Neural progenitor cell (in vitro differentiated cells): Measurements from ENCODE around the gene CSNK1G3. TPM values are rescaled to one million over a fixed set of nuclear protein-coding genes. Genes with fewer than 3 reads are reported as not detected.

Experiments
- DNase-seq: peaks from one replicate; pipeline ENCODE4 v3.0.0-alpha.2; 2016; ENCODE audit warnings: low spot score
- H2AFZ ChIP-seq: fragments of 200-600 bp; sonication (generic); replicated peaks from 2 replicates; pipeline ENCODE4 v1.6.1; 2016; ENCODE audit warnings: antibody characterized with exemption
- H3F3A ChIP-seq: fragments of 200-600 bp; sonication (generic); 2 replicates; pipeline ENCODE4 v1.6.1; 2016; ENCODE audit warnings: antibody characterized with exemption, low read depth
- H3K27ac ChIP-seq: fragments of 200-600 bp; sonication (generic); 2 replicates; pipeline ENCODE4 v1.5.1; 2016; ENCODE audit warnings: mild to moderate bottlenecking
- H3K27me3 ChIP-seq: fragments of 200-600 bp; sonication (generic); 2 replicates; pipeline ENCODE4 v1.6.1; 2016; ENCODE audit warnings: mild to moderate bottlenecking, moderate library complexity
- H3K36me3 ChIP-seq: fragments of 200-600 bp; sonication (generic); 2 replicates; pipeline ENCODE4 v1.5.1; 2016
- H3K4me1 ChIP-seq: fragments of 200-600 bp; sonication (generic); 2 replicates; pipeline ENCODE4 v1.6.1; 2016; ENCODE audit warnings: mixed run types
- H3K4me2 ChIP-seq: fragments of 200-600 bp; sonication (generic); 2 replicates; pipeline ENCODE4 v1.6.1; 2016
- H3K4me3 ChIP-seq: fragments of 200-600 bp; sonication (generic); 2 replicates; pipeline ENCODE4 v1.5.1; 2016
- H3K79me2 ChIP-seq: fragments of 200-600 bp; sonication (generic); 2 replicates; pipeline ENCODE4 v1.6.1; 2016; ENCODE audit warnings: low read depth
- H3K9ac ChIP-seq: fragments of 200-600 bp; sonication (generic); 2 replicates; pipeline ENCODE4 v1.6.1; 2016
- H3K9me3 ChIP-seq: fragments of 200-600 bp; sonication (generic); 2 replicates; pipeline ENCODE4 v1.5.1; 2016; ENCODE audit warnings: low read depth
- H4K20me1 ChIP-seq: fragments of 200-600 bp; sonication (generic); 2 replicates; pipeline ENCODE4 v1.6.1; 2016; ENCODE audit warnings: low read depth
- H3K27ac Mint-ChIP-seq: 3 replicates; pipeline ENCODE4 v1.8.0; 2021; ENCODE audit warnings: mixed read lengths
- H3K27me3 Mint-ChIP-seq: 2 replicates; pipeline ENCODE4 v1.8.0; 2022; ENCODE audit warnings: low read depth, mild to moderate bottlenecking, inconsistent platforms, moderate library complexity, mixed read lengths; ENCODE audit not compliant: insufficient read depth
- H3K36me3 Mint-ChIP-seq: 3 replicates; pipeline ENCODE4 v1.8.0; 2021; ENCODE audit warnings: mixed read lengths
- H3K4me1 Mint-ChIP-seq: 3 replicates; pipeline ENCODE4 v1.8.0; 2021; ENCODE audit warnings: mixed read lengths
- H3K4me3 Mint-ChIP-seq: 3 replicates; pipeline ENCODE4 v1.8.0; 2021; ENCODE audit warnings: mild to moderate bottlenecking, moderate library complexity, mixed read lengths
- H3K9me3 Mint-ChIP-seq: 3 replicates; pipeline ENCODE4 v1.8.0; 2020; ENCODE audit warnings: mixed read lengths
- CTCF ChIP-seq: fragments of 200-600 bp; sonication (generic); IDR thresholded peaks from 2 replicates; pipeline ENCODE4 v1.5.1; 2017; ENCODE audit warnings: antibody characterized with exemption, mild to moderate bottlenecking
- EZH2 ChIP-seq: fragments of 200-600 bp; sonication (generic); IDR thresholded peaks from 2 replicates; pipeline ENCODE4 v1.6.1; 2017; ENCODE audit warnings: antibody characterized with exemption, mild to moderate bottlenecking, moderate library complexity
- EZH2phosphoT487 ChIP-seq: fragments of 200-600 bp; sonication (generic); IDR thresholded peaks from 2 replicates; pipeline ENCODE4 v1.6.1; 2017; ENCODE audit warnings: antibody characterized with exemption
- total RNA-seq: library from RNA; depleted of rRNA; stranded (reverse); fragments of >200 nt; gene quantifications from 2 replicates; pipeline ENCODE4 v1.2.3, GENCODE V29; 2015; ENCODE audit warnings: low replicate concordance

The CSNK1G3 gene
- total RNA-seq, 1 donor from 2014 or later = 96.7 TPM

- TF ChIP-seq EZH2phosphoT487 (no peak), EZH2 (no peak), CTCF (no peak)
- H3K9me3 Mint-ChIP-seq = no peaks in the 10 kb centered on the region
- peaks cover 4% of the 10 kb centered on the region for H3K4me1 Mint-ChIP-seq
- H3K27me3 Mint-ChIP-seq = no peaks in the 10 kb centered on the region
- H4K20me1 ChIP-seq = no peaks in the 10 kb centered on the region
- DNase-seq = no peak
- no peaks in the 10 kb centered on the region for H3K9me3 ChIP-seq
- H3K36me3 Mint-ChIP-seq = peaks cover 17% of the 10 kb centered on the region
- H3K9ac ChIP-seq = no peak overlapping the region
- no peak overlapping the region for H3K4me3 Mint-ChIP-seq
- H3K4me3 ChIP-seq = no peak overlapping the region
- no peak overlapping the region for H3K4me2 ChIP-seq
- peaks cover 20% of the 10 kb centered on the region for H3K79me2 ChIP-seq
- H3F3A ChIP-seq = no peaks in the 10 kb centered on the region
- no peak overlapping the region for H2AFZ ChIP-seq
- H3K27me3 ChIP-seq = no peaks in the 10 kb centered on the region
- H3K36me3 ChIP-seq = peaks cover 3% of the 10 kb centered on the region
- H3K4me1 ChIP-seq = no peaks in the 10 kb centered on the region
- no peak overlapping the region for H3K27ac Mint-ChIP-seq
- no peak overlapping the region for H3K27ac ChIP-seq
Measured at GRCh38 chr5:123559434-123559775, 47.4 kb downstream of the CSNK1G3 start.

- no peak overlapping the region for H3K27ac ChIP-seq
- peaks cover 24% of the 10 kb centered on the region for H3K36me3 Mint-ChIP-seq
- peaks cover 28% of the 10 kb centered on the region for H3K79me2 ChIP-seq
- no peak for DNase-seq
- no peaks in the 10 kb centered on the region for H3K4me1 Mint-ChIP-seq
- no peaks in the 10 kb centered on the region for H3K27me3 Mint-ChIP-seq
- H3K4me2 ChIP-seq = no peak overlapping the region
- H3K36me3 ChIP-seq = peaks cover 3% of the 10 kb centered on the region
- no peak overlapping the region for H3K9ac ChIP-seq
- no peak overlapping the region for H3K27ac Mint-ChIP-seq
- H3F3A ChIP-seq = no peaks in the 10 kb centered on the region
- no peaks in the 10 kb centered on the region for H3K4me1 ChIP-seq
- no peaks in the 10 kb centered on the region for H3K27me3 ChIP-seq
- no peak overlapping the region for H3K4me3 ChIP-seq
- TF ChIP-seq CTCF = no peak
- TF ChIP-seq EZH2 = no peak
- H2AFZ ChIP-seq = no peak overlapping the region
- no peak overlapping the region for H3K4me3 Mint-ChIP-seq
- H3K9me3 Mint-ChIP-seq = peaks cover 3% of the 10 kb centered on the region
- no peaks in the 10 kb centered on the region for H3K9me3 ChIP-seq
- no peaks in the 10 kb centered on the region for H4K20me1 ChIP-seq
Measured at GRCh38 chr5:123561230-123561629, 49.3 kb downstream of the CSNK1G3 start.

GRCh38 chr5:123571927-123572326, 60.0 kb downstream of the CSNK1G3 start:
- no peak overlapping the region for H3K4me2 ChIP-seq
- no peaks in the 10 kb centered on the region for H3K27me3 ChIP-seq
- no peaks in the 10 kb centered on the region for H4K20me1 ChIP-seq
- H3K9me3 ChIP-seq = no peaks in the 10 kb centered on the region
- TF ChIP-seq EZH2phosphoT487 = no peak
- TF ChIP-seq CTCF = no peak
- no peak for TF ChIP-seq EZH2
- peaks cover 3% of the 10 kb centered on the region for H3K27me3 Mint-ChIP-seq
- no peaks in the 10 kb centered on the region for H3K4me1 ChIP-seq
- H3K4me3 ChIP-seq = no peak overlapping the region
- DNase-seq = no peak
- H3K4me3 Mint-ChIP-seq = no peak overlapping the region
- peaks cover 41% of the 10 kb centered on the region for H3K79me2 ChIP-seq
- no peaks in the 10 kb centered on the region for H3K4me1 Mint-ChIP-seq
- H3K27ac Mint-ChIP-seq = no peak overlapping the region
- H3K36me3 Mint-ChIP-seq = peaks cover 18% of the 10 kb centered on the region
- H2AFZ ChIP-seq = no peak overlapping the region
- H3K27ac ChIP-seq = no peak overlapping the region
- H3K36me3 ChIP-seq = peaks cover under 1% of the 10 kb centered on the region
- H3K9ac ChIP-seq = no peak overlapping the region
- no peaks in the 10 kb centered on the region for H3F3A ChIP-seq
- H3K9me3 Mint-ChIP-seq = peaks cover 3% of the 10 kb centered on the region

GRCh38 chr5:123578390-123578789, 66.4 kb downstream of the CSNK1G3 start:
- H3K36me3 Mint-ChIP-seq = peaks cover 16% of the 10 kb centered on the region
- Histone ChIP-seq H3K9ac (no peak overlapping the region), H3K27me3 (no peaks in the 10 kb centered on the region), H4K20me1 (no peaks in the 10 kb centered on the region), H3F3A (no peaks in the 10 kb centered on the region), H3K79me2 (no peaks in the 10 kb centered on the region), H3K36me3 (peaks cover 16% of the 10 kb centered on the region), H2AFZ (no peak overlapping the region), H3K4me3 (no peak overlapping the region), H3K27ac (no peak overlapping the region), H3K4me1 (peaks cover 17% of the 10 kb centered on the region), H3K4me2 (no peak overlapping the region), H3K9me3 (no peaks in the 10 kb centered on the region)
- no peak overlapping the region for H3K27ac Mint-ChIP-seq
- H3K4me1 Mint-ChIP-seq = peaks cover 4% of the 10 kb centered on the region
- peaks cover 3% of the 10 kb centered on the region for H3K27me3 Mint-ChIP-seq
- DNase-seq = no peak
- H3K9me3 Mint-ChIP-seq = no peaks in the 10 kb centered on the region
- H3K4me3 Mint-ChIP-seq = no peak overlapping the region
- TF ChIP-seq CTCF (no peak), EZH2phosphoT487 (no peak), EZH2 (no peak)
